ENCODE results near the gene IL17B. TPM values are rescaled to one million over a fixed set of nuclear protein-coding genes. Genes with fewer than 3 reads are reported as not detected.

Gene IL17B
- total RNA-seq, 3 donors from 2014 or later = 0.64 to 5.6 (median 5.4) TPM

GRCh38 chr5:149404746-149405549, 25.9 kb upstream of the IL17B start:
- Histone ChIP-seq H3K9me3 (no peaks in the 10 kb centered on the region), H3K4me1 (no peaks in the 10 kb centered on the region), H3K27me3 (no peaks in the 10 kb centered on the region), H3K36me3 (no peaks in the 10 kb centered on the region), H3K4me3 (peak overlapping the region in 1 of 3 donors; percentile 76), H3K27ac (peak overlapping the region; percentile 91 to 92)
- no peak for TF ChIP-seq POLR2AphosphoS5 (IDR thresholded peaks at IDR 0.05)
- TF ChIP-seq POLR2A (IDR thresholded peaks at IDR 0.05) = no peak
- TF ChIP-seq CTCF (IDR thresholded peaks at IDR 0.05) = no peak
- intact Hi-C loops (cut with DNase I; ENCODE audit: low total_unique reads) = no loop called here
- DNase-seq (ENCODE audit: low spot score in 2 of 2) = no peak

- H3K4me1 ChIP-seq = no peaks in the 10 kb centered on the region
- H3K4me3 ChIP-seq = no peak overlapping the region
- no peak for DNase-seq (ENCODE audit: low spot score in 2 of 2)
- no peaks in the 10 kb centered on the region for H3K27me3 ChIP-seq
- intact Hi-C loops (cut with DNase I; ENCODE audit: low total_unique reads) = no loop called here
- H3K36me3 ChIP-seq = no peaks in the 10 kb centered on the region
- no peaks in the 10 kb centered on the region for H3K9me3 ChIP-seq
- TF ChIP-seq CTCF (IDR thresholded peaks at IDR 0.05) (no peak), POLR2A (IDR thresholded peaks at IDR 0.05) (no peak)
- H3K27ac ChIP-seq = peak overlapping the region; percentile 91 to 92
Measured at GRCh38 chr5:149403923-149404745, 25.0 kb upstream of the IL17B start.

- no peak for DNase-seq (ENCODE audit: low spot score in 2 of 2)
Measured at GRCh38 chr5:149402291-149402690, 23.2 kb upstream of the IL17B start.

GRCh38 chr5:149401051-149401450, 22.0 kb upstream of the IL17B start:
- intact Hi-C loops (cut with DNase I; ENCODE audit: low total_unique reads) = no loop called here
- Histone ChIP-seq H3K27ac (no peak overlapping the region), H3K4me1 (no peaks in the 10 kb centered on the region)

More at GRCh38 chr5:149402291-149402690, 23.2 kb upstream of the IL17B start:
- no peak overlapping the region for H3K4me3 ChIP-seq
- H3K9me3 ChIP-seq = no peaks in the 10 kb centered on the region
- H3K27ac ChIP-seq = peak overlapping the region in 1 of 2 donors; percentile 38
- no peak for TF ChIP-seq POLR2AphosphoS5 (IDR thresholded peaks at IDR 0.05)
- no peak for TF ChIP-seq CTCF (IDR thresholded peaks at IDR 0.05)
- TF ChIP-seq POLR2A (IDR thresholded peaks at IDR 0.05) = no peak
- H3K4me1 ChIP-seq = no peaks in the 10 kb centered on the region
- no peaks in the 10 kb centered on the region for H3K36me3 ChIP-seq
- no peaks in the 10 kb centered on the region for H3K27me3 ChIP-seq
- intact Hi-C loops (cut with DNase I; ENCODE audit: low total_unique reads) = no loop called here

More at GRCh38 chr5:149401051-149401450, 22.0 kb upstream of the IL17B start:
- TF ChIP-seq CTCF (IDR thresholded peaks at IDR 0.05) (no peak), POLR2A (IDR thresholded peaks at IDR 0.05) (no peak), POLR2AphosphoS5 (IDR thresholded peaks at IDR 0.05) (no peak)
- Histone ChIP-seq H3K9me3 (no peaks in the 10 kb centered on the region), H3K36me3 (no peaks in the 10 kb centered on the region), H3K27me3 (no peaks in the 10 kb centered on the region), H3K4me3 (no peak overlapping the region)
- no peak for DNase-seq (ENCODE audit: low spot score in 2 of 2)

Data from breast epithelium (tissue), 4 donors.